NCI-H187 (cell line): ENCODE results near the gene CGB1.
A peak's percentile ranks its signal among the peaks of the same experiment; 100 is the strongest.
"Not testable (repeated sequence)": the region's sequence is repeated elsewhere in the genome, so short reads cannot be mapped to it uniquely, and the experiment has no call there.

Source experiments
- DNase-seq, 2 experiments: peaks; one replicate each; lab custom pipeline; 2025; lab: John Stamatoyannopoulos, UW

Gene CGB1

DNA sequence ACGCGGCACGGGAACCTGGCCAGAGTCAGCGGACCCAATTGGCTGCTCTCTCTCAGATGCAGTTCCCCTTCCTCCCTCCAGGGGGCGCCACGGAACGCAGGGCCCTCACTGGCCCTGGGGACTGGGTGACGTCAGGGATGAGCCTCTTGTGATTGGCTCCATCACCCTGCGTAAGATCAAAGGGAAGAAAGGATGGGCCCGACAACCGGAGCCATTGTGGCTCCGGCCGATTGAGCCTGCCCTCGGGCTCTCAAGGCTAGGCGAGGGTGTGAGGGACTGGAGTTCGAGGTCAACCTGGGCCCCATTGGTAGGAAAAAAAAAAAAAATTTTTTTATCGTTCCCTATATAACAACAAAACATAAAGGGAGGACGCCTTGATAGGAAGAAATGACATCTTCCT lies at the start of gene CGB1:
TSS of gene CGB1 (minus strand) at position 81 of the 400 bp plus-strand sequence. CDS start 184 bp downstream, outside the sequence.
- not testable (repeated sequence) for DNase-seq

DNA sequence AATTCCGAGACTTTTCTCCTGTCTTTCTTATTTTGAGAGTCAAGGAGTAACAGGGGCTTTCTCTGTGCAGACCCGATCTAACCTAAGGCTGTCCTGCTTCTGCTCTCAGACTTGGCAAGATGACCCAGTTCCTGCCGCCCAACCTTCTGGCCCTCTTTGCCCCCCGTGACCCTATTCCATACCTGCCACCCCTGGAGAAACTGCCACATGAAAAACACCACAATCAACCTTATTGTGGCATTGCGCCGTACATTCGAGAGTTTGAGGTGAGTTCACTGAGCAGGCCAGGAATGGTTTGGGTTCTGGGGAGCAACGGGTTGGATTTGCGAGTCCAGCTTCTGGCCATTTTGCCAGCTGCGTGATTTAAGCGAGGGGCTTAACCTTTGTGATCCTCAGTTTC lies 49.6 kb upstream of the CGB1 start:
- DNase-seq, result no peak

DNA sequence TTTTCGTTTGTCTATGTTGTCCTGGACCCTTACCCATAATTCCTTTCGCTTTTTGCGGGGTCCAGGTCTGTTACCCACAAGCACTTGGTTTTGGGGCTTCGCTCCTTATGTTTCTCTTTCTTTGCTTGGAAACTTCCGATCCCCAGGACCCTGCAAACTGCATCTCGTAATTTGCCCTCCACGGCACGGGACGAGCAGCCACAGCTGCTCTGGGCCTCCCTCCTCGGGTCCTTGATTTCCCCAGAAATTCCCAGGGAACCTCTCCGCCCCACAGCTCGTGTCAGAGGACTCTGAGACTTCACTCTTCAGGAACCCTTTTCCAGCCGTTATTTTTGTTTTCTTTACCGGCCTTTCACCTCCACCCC lies 49.2 kb upstream of the CGB1 start:
- no peak for DNase-seq

GRCh38 chr19:49085020-49085867 lies 48.5 kb upstream of the CGB1 start, which contains the start of gene SNRNP70:
TSS of gene SNRNP70 (plus strand) at chr19:49085451. CDS start at chr19:49086415, 964 bp downstream.
- DNase-seq, result peak; percentile 99 to 100

- DNase-seq, result no peak
Measured at GRCh38 chr19:49084206-49085019, 47.7 kb upstream of the CGB1 start.

GRCh38 chr19:49081273-49081672 lies 44.6 kb upstream of the CGB1 start:
- DNase-seq, result no peak

DNA sequence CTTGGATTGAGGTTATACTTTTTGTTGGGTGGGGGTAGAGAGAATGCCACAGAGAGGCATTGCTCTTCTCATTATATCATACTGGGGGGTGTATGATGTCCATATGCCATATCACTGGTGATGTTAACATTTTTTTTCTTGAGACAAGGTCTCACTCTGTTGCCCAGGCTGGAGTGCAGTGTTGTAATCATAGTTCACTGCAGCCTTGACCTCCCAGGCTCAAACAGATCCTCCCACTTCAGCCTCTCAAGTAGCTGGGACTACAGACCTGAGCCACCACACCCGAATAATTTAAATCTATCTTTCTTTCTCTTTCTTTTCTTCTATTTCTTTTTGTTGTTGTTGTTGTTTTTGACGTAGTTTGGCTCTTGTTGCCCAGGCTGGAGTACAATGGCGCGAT lies 43.7 kb upstream of the CGB1 start:
- no peak for DNase-seq

GRCh38 chr19:49074869-49075268 lies 38.2 kb upstream of the CGB1 start:
- DNase-seq, result peak in 1 of 2 experiments; percentile 32

- DNase-seq, result no peak
Measured at GRCh38 chr19:49073514-49074378, 37.1 kb upstream of the CGB1 start.

GRCh38 chr19:49071860-49072547 lies 35.3 kb upstream of the CGB1 start:
- DNase-seq, result no peak

DNA sequence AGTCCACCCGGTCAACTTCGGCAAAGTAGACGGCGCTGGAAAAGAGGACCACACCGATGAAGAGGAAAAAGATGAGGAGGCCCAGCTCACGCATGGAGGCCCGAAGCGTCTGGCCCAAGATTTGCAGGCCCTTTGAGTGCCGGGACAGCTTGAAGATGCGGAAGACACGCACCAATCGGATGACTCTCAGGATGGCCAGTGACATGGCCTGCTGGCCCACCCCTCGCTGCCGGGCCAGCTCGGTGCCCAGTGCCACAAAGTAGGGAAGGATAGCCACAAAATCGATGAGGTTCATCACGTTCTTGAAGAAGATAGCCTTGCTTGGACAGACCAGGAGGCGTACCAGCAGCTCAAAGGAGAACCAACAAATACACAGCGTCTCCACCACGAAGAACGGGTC lies 33.7 kb upstream of the CGB1 start:
- no peak for DNase-seq

DNA sequence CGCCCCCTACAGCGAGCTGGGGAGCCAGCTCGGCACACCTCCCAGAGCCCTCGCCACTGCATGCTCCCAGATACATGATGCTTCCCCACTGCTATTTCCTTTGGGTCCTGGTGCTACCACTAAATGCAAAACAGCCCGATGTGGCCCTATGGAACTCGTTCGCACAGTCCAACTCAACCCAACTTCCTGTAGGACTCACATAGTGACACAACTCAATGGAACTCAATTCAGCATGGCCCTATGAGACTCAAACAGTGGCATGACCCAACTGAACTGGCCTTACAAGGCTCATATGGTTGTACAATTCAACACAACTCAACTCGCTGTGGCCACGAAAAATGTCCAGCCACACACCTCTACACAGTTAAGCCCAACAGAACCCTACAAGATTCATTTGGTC lies 32.3 kb upstream of the CGB1 start:
- DNase-seq, result no peak

- no peak for DNase-seq
Measured at GRCh38 chr19:49067554-49067953, 30.9 kb upstream of the CGB1 start.

- DNase-seq, result no peak
Measured at GRCh38 chr19:49065905-49066512, 29.3 kb upstream of the CGB1 start.

GRCh38 chr19:49064768-49065611 lies 28.3 kb upstream of the CGB1 start, which contains the start of gene NTF4:
TSS of gene NTF4 (minus strand) at chr19:49064818. CDS start at chr19:49061997, 2,821 bp downstream.
- DNase-seq, result no peak

DNA sequence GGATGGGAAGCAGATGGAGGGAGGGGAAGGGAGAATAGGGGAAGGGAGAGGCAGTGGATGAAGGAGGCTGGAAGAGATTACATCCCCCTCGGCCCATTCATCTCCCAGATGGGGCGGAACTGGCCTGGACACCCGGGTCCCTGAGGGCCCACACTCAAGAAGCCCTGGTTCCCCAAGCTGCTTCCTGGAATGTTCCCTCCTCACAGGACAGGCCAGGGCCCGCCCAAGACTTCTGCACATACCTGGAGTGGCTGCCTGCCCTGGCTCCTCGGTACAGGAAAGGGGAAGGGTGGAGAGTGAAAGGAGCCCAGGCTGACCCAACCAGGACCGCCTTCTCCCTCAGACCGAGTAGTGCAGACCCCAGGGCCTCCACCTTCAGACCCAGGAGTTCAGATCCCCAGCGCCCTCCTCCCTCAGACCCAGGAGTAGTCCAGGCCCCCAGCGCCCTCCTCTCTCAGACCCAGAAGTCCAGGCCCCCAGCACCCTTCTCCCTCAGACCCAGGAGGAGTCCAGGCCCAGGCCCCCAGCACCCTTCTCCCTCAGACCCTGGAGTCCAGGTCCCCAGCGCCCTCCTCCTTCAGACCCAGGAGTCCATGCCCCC lies 27.4 kb upstream of the CGB1 start:
- no peak for DNase-seq

GRCh38 chr19:49061445-49061844 lies 24.8 kb upstream of the CGB1 start:
- DNase-seq, result no peak

DNA sequence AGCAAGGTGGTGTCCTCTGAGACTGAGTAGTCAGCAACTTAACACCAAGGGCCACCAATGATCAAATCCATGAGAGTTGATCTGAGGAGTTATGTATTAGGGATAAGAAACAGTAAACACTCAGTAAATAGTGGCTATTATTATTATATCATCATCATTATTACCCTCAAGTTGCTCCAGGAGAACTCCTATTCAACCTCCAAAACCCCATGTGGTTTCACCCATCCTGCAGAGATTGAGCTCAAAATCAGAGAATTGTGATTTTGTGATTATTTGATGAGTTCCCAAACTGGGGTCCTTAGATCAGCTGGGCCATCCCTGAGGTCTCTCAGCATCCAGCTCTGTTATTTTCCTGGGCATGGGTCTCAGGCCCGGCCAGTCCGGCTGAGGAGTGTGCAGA lies 24.3 kb upstream of the CGB1 start:
- no peak for DNase-seq

DNA sequence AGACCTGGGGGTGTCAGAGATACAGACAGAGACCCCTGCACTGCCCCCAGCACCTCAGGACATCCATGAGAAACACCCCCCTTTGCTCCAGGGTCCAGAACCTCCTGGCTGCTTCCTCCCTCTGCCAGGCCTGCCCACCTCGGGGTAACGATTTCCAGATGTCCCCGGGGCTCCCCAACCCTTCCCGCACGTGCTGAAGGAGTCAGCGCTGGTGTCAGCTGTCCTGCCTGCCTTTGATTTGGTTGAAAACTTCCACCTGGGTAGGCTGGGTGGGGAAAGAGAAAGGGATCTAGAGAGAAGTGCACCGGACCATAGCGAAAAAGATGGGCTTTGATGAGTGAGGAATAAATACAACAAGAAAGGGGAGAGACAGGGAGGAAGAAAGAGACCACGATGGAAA lies 22.4 kb upstream of the CGB1 start:
- DNase-seq, result no peak

- DNase-seq, result no peak
Measured at GRCh38 chr19:49058562-49058961, 21.9 kb upstream of the CGB1 start.
